Measurements from ENCODE around the gene PGR.

PGR gene

DNA sequence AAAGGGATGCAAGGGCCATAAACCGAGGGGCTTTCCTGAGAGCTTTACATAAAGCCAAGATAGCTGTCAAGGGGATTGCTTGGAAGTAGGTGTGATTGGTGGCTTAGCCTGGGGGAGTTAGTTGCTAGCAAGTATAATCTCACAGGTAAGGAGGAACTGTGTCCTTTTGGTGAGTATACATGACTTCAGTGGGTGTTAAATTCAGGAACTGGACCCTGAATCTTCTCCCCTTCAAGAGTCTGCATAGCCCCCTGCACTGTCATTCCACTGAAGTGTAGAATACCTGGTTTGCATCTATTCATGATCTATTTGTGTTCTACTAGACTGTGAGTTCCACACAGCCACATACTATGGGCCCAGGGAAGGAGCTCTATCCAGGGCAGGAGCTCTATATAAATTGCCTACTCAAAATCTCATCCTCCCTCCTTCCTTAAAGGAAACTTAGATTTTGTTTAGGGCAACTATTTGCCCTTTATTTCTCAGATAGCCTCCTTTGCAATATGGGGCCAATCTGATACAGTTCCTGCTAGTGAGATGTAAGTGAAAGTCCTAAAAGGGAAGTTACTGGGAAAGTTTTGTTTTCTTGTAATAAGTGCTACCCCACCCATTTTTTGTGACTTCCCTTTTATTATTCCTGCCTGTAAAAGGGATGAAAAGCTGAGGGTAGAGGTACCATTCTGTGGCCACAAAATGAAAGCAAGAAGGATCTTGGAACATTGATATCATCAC lies 120.5 kb downstream of the PGR start:
- no peak for DNase-seq

- DNase-seq = no peak
These were observed 126.1 kb downstream of the PGR start for GRCh38 chr11:101003468-101003867.

- no peak for DNase-seq
These were observed 129.9 kb downstream of the PGR start for GRCh38 chr11:100999756-101000155.

DNA sequence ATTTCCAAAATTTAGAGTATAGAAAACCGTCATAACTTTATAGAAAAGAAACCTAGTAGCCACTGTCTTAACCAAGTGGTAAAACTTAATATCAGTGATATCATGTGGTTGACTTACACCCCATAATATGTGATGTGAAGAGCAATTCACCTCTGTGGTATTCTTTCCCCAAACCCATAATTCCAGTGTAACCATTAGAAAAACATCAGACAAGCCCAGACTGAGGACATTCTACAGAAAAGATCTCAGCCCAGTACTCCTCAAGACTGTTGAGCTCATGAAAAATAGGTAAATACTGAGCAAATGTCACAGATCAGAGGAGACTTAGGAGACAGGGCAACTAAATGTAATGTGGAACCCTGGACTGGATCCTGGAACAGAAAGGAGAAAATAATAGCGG lies 134.6 kb downstream of the PGR start:
- no peak for DNase-seq

DNA sequence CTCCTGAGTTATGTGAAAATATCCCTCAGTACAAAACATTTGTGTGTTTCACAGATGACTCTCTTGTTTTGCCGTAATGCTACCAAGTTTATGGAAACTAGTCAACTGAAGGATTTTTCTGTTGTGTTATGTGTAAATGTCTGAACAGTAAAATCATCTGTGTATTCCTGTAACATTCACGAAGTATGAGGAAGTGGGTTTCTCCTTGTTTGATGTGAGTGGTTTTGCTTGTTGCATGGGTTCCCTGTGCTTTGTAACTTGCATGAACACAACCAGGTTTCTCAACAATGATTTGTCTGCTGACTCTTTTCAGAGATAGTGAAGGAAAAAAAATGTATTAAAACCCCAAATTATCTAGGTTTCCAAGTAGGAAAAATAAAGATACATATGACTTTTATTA lies 138.1 kb downstream of the PGR start:
- DNase-seq = no peak

DNA sequence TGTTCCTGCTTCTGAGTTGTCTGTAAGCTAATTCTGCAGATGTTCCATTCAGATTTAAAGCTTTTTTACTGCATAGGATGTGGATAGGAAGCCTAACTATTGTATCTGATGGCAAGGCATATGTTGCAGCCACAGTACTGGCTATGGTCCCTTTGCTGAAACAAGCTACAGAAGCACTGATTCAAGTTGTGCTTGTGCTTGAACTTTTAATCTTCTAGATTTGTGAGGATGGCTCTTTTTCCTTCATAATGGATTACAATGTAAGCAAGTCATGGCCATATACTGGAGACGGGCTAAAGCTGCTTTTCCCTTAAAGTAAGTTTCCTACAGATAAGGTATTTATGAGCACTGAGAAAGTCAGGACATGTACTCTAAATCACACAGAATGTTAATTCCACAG lies 138.7 kb downstream of the PGR start:
- no peak for DNase-seq

DNA sequence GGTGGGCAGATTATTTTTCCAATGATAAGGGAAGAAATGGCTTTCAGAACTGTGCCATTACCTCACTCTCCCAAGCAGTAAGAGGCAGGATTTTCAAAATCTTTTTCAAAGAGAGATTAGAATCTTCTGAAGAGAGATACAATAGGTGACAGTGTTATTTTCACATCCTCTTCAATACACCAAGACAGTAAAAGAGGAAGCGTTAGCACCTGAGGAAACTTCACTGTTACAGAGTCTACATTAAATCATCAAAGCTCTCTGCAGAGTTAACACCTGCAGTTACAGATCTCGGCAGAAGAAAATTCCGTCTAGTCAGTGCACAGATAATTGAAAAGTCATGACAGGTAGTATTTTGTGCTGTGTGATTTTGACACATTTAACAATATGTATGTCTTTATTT lies 144.9 kb downstream of the PGR start:
- no peak for DNase-seq

DNA sequence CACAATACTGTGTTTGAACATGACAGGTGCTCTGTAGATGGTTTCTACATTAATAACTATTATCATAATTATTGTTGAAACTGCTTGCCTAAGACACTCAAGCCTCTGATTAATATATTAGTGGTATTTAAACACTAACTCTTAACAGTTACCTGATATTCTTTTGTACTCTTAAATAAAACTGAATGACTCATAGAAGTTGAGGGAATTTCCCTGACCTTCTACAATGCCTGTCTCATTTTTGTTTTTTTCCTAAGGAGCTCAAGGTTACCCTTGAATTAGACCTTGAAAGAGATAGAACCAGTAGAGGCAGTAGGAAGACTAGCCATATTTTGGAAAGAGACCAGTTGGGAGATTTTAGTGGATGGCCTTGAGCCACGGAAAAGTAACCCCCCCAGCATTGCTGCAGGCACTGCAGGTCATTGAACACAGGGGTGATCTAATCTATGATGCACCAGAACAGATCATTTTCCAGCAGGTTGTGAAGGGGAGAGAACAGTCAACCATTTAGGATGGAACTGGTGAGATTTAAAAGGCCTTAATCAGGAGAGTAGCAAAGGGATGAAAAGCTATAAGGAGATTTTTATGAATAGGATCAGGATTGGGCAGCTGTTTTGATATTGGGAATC lies 148.3 kb downstream of the PGR start:
- DNase-seq = no peak

DNA sequence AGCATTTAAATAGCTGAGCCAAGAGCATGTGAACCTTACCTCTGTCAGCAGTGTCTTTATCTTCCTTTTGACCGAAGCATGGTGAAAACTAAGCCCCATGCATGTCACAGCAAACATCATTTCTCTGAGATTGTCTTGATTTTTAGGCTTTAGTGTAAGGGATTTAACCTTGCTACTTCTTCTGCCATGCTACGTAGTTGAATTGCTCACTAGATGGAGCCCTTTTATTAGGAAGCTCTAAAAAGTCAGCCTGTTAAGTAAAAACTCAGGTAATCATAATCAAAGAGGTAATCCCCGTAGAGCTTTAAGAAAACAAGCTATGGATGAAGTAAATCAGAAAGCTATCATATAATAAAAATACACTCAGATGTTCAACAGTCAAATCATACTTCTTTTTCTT lies 149.5 kb downstream of the PGR start:
- no peak for DNase-seq
